Spleen (tissue), 11 donors: ENCODE results near the gene LIN7B. TPM values are rescaled to one million over a fixed set of nuclear protein-coding genes. Genes with fewer than 3 reads are reported as not detected.

ENCODE experiments used
- DNase-seq: peaks from one replicate; pipeline ENCODE4 v3.0.0-alpha.2; 2020
- H3K27ac ChIP-seq, 8 donors: fragments of 200-600 bp; sonication (generic) in 7 of 8; 1 replicate in 4 of 8; 2 replicates in 4 of 8; pipeline versions ENCODE4 v1.5.0 to v1.8.0; 2016 to 2021; ENCODE audit warnings: inconsistent platforms in 4 of 8, mild to moderate bottlenecking in 4 of 8, moderate library complexity in 1 of 8
- H3K27me3 ChIP-seq, 7 donors: fragments of 200-600 bp; sonication (generic) in 6 of 7; replicated peaks in 1 of 7; 1 replicate in 4 of 7; 2 replicates in 3 of 7; pipeline versions ENCODE4 v1.5.0 to v1.8.0; 2016 to 2021; ENCODE audit warnings: inconsistent platforms in 3 of 7, mild to moderate bottlenecking in 1 of 7
- H3K36me3 ChIP-seq, 6 donors: fragments of 200-600 bp; sonication (generic) in 5 of 6; 1 replicate in 4 of 6; 2 replicates in 2 of 6; pipeline versions ENCODE4 v1.5.0 to v1.8.0; 2016 to 2021; ENCODE audit warnings: inconsistent platforms in 2 of 6
- H3K4me1 ChIP-seq, 6 donors: fragments of 200-600 bp; sonication (generic) in 5 of 6; 1 replicate in 3 of 6; 2 replicates in 3 of 6; pipeline versions ENCODE4 v1.5.0 to v1.8.0; 2016 to 2021; ENCODE audit warnings: inconsistent platforms in 3 of 6
- H3K4me3 ChIP-seq, 8 donors: fragments of 200-600 bp; sonication (generic) in 7 of 8; 1 replicate in 4 of 8; 2 replicates in 4 of 8; pipeline versions ENCODE4 v1.5.0 to v1.8.0; 2016 to 2021; ENCODE audit warnings: inconsistent platforms in 4 of 8, mild to moderate bottlenecking in 4 of 8, moderate library complexity in 2 of 8
- H3K9me3 ChIP-seq, 8 donors: fragments of 200-600 bp; sonication (generic) in 7 of 8; 1 replicate in 4 of 8; 2 replicates in 4 of 8; pipeline versions ENCODE4 v1.5.0 to v1.8.0; 2016 to 2021; ENCODE audit warnings: inconsistent platforms in 4 of 8
- POLR2A ChIP-seq, 3 donors: fragments of 450-650 bp; IDR thresholded peaks; one replicate each; pipeline ENCODE4 v1.5.1; 2017; ENCODE audit warnings: antibody characterized with exemption in 3 of 3, mild to moderate bottlenecking in 1 of 3
- POLR2AphosphoS5 ChIP-seq, 3 donors: sonication (generic); formaldehyde crosslinking; IDR thresholded peaks; one replicate each; pipeline ENCODE4 v1.5.1; 2017; ENCODE audit warnings: antibody characterized with exemption in 3 of 3
- WGBS, 5 donors: extraction: QIAGEN DNeasy Blood & Tissue Kit in 3 of 5; methylation state at CpG; one replicate each; pipeline versions ENCODE4 v1.1.5 to v1.1.7; 2013 to 2018; 5-methylcytosine and 5-hydroxymethylcytosine counted together
- intact Hi-C: fragments of 100-400 bp; cut with DNase I; formaldehyde crosslinking; loops from one replicate; pipeline ENCODE4 v1.15.0; 2023; ENCODE audit warnings: low total_unique reads
- polyA plus RNA-seq, 3 donors: library from polyadenylated mRNA; stranded (reverse); fragments of 200-250 nt; gene quantifications; one replicate each; pipeline ENCODE4 v1.2.1, GENCODE V29; 2013
- total RNA-seq, 7 donors: library from RNA; depleted of rRNA in 3 of 7; stranded (reverse); fragments of >200 nt in 3 of 7; fragmentation: NEBNext Ultra II Directional in 4 of 7; extraction: Animal tissue kit (Norgen Biotek cat#: 25700) in 4 of 7; gene quantifications; one replicate each; pipeline versions ENCODE4 v1.1.0 to v1.2.1, GENCODE V29; 2016 to 2021
- TF ChIP-seq, protein P1 (sequence below), 11 experiments: fragments of 200-600 bp in 7 of 11; fragments of 450-650 bp in 4 of 11; sonication (generic) in 4 of 11; IDR thresholded peaks in 8 of 11; conservative IDR thresholded peaks in 3 of 11; 1 replicate in 7 of 11; 2 replicates in 4 of 11; pipeline versions ENCODE4 v1.4.0 to v1.8.0; 2016 to 2021; ENCODE audit warnings: antibody characterized with exemption in 11 of 11, inconsistent platforms in 4 of 11, mild to moderate bottlenecking in 1 of 11
- donor health status: healthy with polysubstance abuse.
- donor health status: DM: no; HTN: no; CAD: no; lungs with moderate emphysema.
- donor health status: DM: no; HTN: no; CAD: no.
- donor health status: Bipolar disorder and iron deficiency.
- donor health status: healthy.
- donor health status: DM: no; HTN: no; CAD: no.
- donor health status: DM: yes; HTN: yes; CAD: no.

The LIN7B gene
- total and polyA plus RNA-seq, 10 donors: 2.7 to 9.6 (median 6.4) TPM

DNA sequence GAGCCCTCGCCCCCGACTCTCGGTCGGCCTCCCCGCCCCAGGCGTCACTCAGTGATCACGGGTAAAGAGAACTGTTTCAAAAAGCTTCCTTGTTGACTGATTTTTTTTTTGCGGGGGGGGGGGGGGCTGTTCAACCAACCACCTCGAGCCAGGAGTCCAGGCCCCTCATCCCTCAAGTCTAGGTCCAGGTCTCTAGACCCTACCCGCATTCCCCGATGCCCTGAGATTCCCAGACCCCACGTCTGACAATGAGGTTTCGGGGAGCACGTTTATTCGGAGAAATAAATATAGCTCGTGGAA lies 36.7 kb downstream of the LIN7B start:
- TF ChIP-seq POLR2A (IDR thresholded peaks at IDR 0.05) (no peak), POLR2AphosphoS5 (IDR thresholded peaks at IDR 0.05) (no peak)
- TF ChIP-seq, protein P1, sequence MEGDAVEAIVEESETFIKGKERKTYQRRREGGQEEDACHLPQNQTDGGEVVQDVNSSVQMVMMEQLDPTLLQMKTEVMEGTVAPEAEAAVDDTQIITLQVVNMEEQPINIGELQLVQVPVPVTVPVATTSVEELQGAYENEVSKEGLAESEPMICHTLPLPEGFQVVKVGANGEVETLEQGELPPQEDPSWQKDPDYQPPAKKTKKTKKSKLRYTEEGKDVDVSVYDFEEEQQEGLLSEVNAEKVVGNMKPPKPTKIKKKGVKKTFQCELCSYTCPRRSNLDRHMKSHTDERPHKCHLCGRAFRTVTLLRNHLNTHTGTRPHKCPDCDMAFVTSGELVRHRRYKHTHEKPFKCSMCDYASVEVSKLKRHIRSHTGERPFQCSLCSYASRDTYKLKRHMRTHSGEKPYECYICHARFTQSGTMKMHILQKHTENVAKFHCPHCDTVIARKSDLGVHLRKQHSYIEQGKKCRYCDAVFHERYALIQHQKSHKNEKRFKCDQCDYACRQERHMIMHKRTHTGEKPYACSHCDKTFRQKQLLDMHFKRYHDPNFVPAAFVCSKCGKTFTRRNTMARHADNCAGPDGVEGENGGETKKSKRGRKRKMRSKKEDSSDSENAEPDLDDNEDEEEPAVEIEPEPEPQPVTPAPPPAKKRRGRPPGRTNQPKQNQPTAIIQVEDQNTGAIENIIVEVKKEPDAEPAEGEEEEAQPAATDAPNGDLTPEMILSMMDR (IDR thresholded peaks at IDR 0.05 in 8 of 11, conservative IDR thresholded peaks at IDR 0.05 in 3 of 11): no peak
- Histone ChIP-seq H3K27me3 (peaks cover 0 to 78% (median 30%) of the 10 kb centered on the region in 7 donors), H3K9me3 (peaks cover 0 to 6% (median 0%) of the 10 kb centered on the region in 8 donors), H3K36me3 (no peaks in the 10 kb centered on the region), H3K27ac (peak overlapping the region in 7 of 8 donors; percentile 10 to 76 (median 70)), H3K4me1 (peaks cover 16 to 56% (median 44%) of the 10 kb centered on the region in 6 donors), H3K4me3 (peak overlapping the region; percentile 44 to 75 (median 60))
- WGBS, 5 donors: 7 to 17% (median 8%) methylated on average over 14 to 16 of the region's 16 CpGs
- intact Hi-C loops: no loop called here
- no peak for DNase-seq

DNA sequence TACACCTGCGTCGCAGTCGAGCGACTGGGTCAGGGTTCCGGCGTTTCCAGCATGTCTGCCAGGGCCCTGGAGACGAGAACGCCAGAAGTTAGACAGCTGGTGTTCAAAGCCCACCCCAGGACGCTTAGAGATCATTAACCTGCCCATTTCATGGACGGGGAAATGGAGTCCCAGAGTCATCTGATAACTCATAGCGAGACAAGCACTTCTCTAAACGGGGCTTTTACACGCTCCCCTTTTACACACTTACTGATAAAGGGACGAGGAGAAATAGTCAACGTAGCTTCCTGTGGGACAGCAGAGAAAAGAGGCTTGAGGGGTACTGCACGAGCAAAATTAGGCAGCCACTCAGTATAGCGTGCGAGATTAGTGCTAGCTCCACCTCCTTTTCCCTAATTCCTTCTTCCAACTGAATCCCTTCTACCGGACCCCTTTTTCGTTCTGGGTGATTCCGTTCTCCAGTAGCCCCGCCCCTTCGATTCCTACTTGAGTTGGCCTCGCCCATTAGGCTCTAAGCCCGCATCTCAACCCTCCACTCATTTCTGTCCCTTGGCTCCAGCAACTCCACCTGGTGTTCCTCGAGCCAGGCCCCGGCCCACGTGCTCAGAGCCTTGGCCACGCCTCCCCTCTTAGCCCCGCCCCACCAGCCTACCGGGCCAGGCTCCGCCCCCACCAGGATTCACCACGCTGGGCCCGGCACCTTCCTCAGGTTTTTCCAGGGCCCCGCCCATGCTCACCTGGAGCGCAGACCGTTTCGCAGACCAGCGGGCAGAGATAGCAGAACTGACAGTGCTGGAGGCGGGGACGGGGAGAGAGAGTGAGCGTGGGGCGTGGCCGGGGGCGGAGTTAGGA lies 37.3 kb downstream of the LIN7B start:
- 9 to 14% (median 12%) methylated on average over 41 to 45 of the region's 45 CpGs for WGBS, 5 donors
- peak in 1 of 3 donors; percentile 15 for TF ChIP-seq POLR2AphosphoS5 (IDR thresholded peaks at IDR 0.05)
- no peak for TF ChIP-seq POLR2A (IDR thresholded peaks at IDR 0.05)
- Histone ChIP-seq H3K4me1 (peaks cover 16 to 51% (median 40%) of the 10 kb centered on the region in 6 donors), H3K4me3 (peak overlapping the region in 3 of 8 donors; percentile 60 to 75 (median 64)), H3K9me3 (peaks cover 0 to 6% (median 0%) of the 10 kb centered on the region in 8 donors), H3K36me3 (no peaks in the 10 kb centered on the region), H3K27ac (peak overlapping the region in 2 of 8 donors; percentile 70 to 76), H3K27me3 (peaks cover 0 to 75% (median 26%) of the 10 kb centered on the region in 7 donors)
- intact Hi-C loops: no loop called here
- DNase-seq: no peak

GRCh38 chr19:49152119-49152550 lies 38.0 kb downstream of the LIN7B start:
- peak overlapping the region in 1 of 8 donors; percentile 75 for H3K4me3 ChIP-seq

GRCh38 chr19:49153167-49153809 lies 39.1 kb downstream of the LIN7B start:
- intact Hi-C loops: no loop called here
- peaks cover 0 to 6% (median 0%) of the 10 kb centered on the region in 8 donors for H3K9me3 ChIP-seq
- no peak overlapping the region for H3K4me3 ChIP-seq
- no peak for DNase-seq
- peaks cover 0 to 68% (median 25%) of the 10 kb centered on the region in 7 donors for H3K27me3 ChIP-seq
- 75 to 85% (median 83%) methylated on average over 9 to 10 of the region's 10 CpGs for WGBS, 5 donors
- no peak overlapping the region for H3K27ac ChIP-seq
- TF ChIP-seq POLR2AphosphoS5 (IDR thresholded peaks at IDR 0.05) (no peak), POLR2A (IDR thresholded peaks at IDR 0.05) (no peak)
- TF ChIP-seq, protein P1 (IDR thresholded peaks at IDR 0.05 in 8 of 11, conservative IDR thresholded peaks at IDR 0.05 in 3 of 11): no peak
- no peaks in the 10 kb centered on the region for H3K36me3 ChIP-seq
- peaks cover 15 to 58% (median 48%) of the 10 kb centered on the region in 6 donors for H3K4me1 ChIP-seq

More at GRCh38 chr19:49152119-49152550, 38.0 kb downstream of the LIN7B start:
- Histone ChIP-seq H3K9me3 (peaks cover 0 to 6% (median 0%) of the 10 kb centered on the region in 8 donors), H3K27me3 (peaks cover 0 to 68% (median 26%) of the 10 kb centered on the region in 7 donors), H3K27ac (peak overlapping the region in 1 of 8 donors; percentile 76), H3K4me1 (peaks cover 16 to 51% (median 40%) of the 10 kb centered on the region in 6 donors), H3K36me3 (no peaks in the 10 kb centered on the region)
- WGBS, 5 donors: 20 to 33% (median 27%) methylated on average over 10 of the region's 10 CpGs
- intact Hi-C loops: no loop called here
- no peak for DNase-seq
- TF ChIP-seq POLR2A (IDR thresholded peaks at IDR 0.05) (no peak), POLR2AphosphoS5 (IDR thresholded peaks at IDR 0.05) (no peak)
- TF ChIP-seq, protein P1 (IDR thresholded peaks at IDR 0.05 in 8 of 11, conservative IDR thresholded peaks at IDR 0.05 in 3 of 11): no peak
